Stimulated activated CD4-positive, alpha-beta T cell treated with anti-CD3 and anti-CD28 coated beads, TNF-alpha, amount 100 ng/mL, for 4 hours (primary cell): Measurements from ENCODE around the gene PIK3AP1.

Source experiments
- DNase-seq, 3 experiments: peaks; one replicate each; pipeline ENCODE4 v3.0.0-alpha.2; 2020; ENCODE audit warnings: low read depth in 3 of 3

Gene PIK3AP1

DNA sequence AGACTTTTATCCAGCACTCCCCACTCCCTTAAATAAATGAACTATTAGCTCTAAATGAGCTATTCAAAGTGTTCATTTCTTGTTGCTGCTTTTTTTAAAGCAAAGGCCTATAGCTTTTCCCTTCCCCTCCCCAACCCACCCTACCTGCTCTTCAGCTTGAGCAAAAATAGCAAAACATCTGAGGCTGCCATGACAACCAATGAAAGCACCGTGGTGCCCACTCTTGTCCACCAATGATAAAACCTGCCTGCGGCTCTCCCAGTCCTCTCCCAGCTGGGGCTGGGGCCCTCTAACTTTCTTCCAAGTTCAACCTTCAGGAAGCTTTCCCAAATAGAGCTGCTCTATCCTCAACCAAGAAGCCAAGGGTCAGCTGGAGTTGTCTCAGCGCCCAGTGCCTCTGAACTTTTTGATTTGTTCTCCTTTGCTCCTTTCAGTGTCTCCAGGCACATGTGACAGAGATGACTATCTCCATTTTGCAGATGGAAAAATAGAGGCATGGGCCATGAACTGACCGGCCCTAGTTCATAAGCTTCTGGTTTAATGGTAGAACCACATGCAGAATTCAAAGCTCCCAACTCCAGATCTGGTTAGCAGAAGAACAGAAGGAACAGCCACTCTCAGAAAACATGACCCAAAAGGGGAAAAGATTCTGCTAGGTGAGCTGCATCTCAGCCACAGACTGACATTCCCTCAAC, 47.7 kb downstream of the PIK3AP1 start:
- no peak for DNase-seq

DNA sequence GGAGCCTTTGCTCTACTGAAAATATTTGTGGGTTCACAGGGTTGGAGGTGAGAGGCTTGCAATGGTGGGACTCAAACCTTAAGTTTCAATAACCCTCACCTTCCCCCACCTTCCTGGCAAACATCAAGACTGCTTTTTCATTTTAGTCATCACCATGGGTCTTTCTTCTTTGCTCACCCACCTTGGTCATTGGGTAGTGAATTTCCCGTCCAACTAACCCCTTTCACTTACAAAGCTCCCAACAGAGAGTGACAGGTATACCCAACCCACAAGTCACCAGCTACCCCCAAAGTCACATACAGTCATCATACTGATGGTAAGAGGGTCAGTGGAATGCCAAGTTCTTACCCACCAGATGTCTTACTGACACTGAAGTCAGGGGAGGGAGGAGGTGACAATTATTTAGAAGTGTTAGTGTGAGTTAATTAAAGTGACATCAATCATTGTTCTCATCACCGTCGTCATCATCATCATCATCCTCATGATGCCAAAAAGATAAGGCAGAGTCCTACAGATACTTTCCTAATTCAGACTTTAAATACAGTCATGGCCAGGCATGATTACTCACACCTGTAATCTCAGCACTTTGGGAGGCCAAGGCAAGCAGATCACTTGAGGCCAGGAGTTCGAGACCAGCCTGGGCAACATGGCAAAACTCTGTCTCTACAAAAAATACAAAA, 49.0 kb downstream of the PIK3AP1 start:
- DNase-seq, result no peak

DNA sequence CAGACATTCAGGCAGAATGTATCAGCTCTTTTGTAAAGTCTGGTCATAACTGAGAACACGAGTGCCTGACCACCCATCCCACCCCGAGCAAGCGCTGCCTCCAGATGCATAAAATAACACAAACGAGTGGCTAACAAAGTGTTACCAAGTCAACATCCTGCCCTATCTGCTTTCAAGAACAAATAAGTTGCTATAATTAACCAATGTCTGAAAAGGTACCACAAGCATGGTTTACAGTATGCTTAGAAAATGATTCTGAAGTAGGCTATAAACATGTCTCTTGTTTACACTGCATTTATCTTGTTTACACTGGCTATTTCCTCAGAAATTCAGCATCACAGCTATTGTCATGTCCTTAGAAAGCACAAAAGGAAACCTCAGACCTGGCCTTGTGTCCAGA, 49.5 kb downstream of the PIK3AP1 start:
- no peak for DNase-seq

DNA sequence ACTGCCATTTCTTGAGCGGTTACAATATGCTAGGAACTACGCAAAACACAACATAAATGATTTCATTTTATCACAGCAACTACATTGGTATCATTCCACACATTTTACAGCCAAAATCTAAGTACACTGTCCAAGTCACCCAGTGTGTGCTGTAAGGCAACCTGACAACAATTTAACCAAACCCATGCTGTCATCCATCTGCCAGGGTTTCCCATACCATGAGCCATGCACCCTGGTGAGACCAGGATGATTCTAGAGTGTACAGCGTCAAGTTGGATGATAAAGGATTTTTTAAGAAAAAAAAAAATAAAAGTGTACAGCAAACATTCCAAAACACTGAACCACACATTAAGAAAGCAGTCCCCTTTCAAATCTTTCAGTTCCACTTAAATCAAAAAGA, 52.9 kb downstream of the PIK3AP1 start:
- DNase-seq, result no peak

DNA sequence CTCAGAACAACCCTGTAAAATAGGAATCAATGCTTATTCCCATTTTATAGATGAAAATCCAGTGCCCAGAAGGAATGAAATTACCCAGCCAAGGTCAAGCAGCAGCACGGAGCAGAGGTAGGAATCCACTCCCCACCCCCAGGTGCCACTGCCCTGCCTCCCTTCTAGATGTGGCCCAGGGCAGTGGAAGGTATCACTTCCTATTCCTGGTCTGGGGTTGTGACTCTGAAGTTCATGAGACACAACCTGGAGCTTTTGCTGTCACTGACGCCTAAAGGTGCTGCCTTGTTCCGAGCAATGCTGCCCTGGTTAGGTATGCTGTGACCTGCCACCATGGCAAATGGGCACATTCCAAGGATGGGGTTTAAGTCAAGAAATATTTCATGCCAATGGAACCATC, 53.6 kb downstream of the PIK3AP1 start:
- DNase-seq, result no peak

DNA sequence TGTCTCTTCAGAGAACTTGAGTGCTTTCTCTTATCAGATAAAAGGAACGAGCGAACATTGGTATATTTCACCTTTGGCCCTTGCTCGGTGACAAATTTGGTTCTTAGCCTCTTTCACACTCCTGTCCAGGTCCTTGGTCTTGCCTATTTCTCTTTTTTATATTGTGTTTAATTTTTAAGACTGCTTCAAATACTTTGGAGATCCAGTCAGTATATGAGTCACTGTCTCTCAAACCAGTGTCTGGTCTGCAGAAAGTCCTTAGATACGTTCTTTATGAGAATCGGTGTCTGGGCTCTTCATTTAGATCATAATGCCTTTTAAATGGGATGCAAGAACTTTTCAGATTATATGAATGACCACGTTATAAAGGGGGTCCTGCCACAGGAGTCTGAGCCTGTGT, 55.0 kb downstream of the PIK3AP1 start:
- DNase-seq, result no peak

DNA sequence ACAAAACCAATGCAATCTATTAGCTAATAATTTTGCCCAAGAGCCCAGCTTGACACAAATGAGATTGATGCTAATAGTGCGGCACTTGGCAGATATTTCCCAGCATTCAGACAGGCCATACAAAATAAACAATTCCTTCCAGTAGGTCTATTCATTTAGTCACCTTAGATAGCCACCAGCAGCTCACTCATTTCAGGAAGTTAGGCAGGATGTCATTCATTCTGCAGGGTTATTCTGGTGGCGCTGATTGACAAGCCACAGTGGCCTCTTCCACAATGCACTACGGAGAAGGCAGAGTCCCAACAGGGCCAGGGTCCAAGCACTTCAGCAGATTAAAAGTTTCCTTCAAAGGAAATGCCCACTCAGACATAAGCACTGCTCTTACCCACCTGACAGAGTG, 55.8 kb downstream of the PIK3AP1 start:
- no peak for DNase-seq

DNA sequence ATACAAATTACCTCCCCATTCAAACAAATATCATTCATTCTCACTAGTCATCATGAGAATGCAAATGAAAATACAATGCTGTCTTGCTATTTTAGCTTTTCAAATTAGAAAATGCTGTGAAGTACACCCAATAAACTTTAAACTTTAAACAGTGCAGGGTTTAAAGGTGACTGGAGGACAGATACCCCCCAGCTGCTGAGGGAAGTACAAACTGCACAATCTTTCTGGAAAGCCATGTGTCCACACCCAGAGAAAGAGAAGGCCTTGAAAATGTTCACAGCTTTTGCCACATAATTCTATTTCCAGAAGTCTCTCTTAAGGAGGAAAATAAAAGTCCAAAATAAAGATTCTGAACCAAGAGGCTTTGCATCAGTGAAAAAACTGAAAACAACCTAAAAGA, 56.5 kb downstream of the PIK3AP1 start:
- DNase-seq, result no peak

DNA sequence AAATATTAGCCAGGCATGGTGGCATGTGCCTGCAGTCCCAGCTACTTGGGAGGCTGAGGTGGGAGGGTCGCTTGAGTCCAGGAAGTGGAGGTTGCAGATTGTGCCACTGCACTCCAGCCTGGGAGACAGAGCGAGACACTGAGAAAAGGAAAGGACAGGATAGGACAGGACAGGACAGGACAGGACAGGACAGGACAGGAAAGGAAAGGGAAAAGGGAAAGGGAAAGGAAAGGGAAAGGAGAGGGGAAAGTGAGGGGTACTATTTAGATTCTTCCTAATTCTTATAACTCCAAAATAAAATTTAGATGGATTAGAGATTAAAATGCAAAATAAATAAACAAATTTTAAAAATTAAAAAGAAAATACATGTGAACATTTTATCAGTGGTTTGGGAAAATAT, 58.7 kb downstream of the PIK3AP1 start:
- DNase-seq, result no peak

DNA sequence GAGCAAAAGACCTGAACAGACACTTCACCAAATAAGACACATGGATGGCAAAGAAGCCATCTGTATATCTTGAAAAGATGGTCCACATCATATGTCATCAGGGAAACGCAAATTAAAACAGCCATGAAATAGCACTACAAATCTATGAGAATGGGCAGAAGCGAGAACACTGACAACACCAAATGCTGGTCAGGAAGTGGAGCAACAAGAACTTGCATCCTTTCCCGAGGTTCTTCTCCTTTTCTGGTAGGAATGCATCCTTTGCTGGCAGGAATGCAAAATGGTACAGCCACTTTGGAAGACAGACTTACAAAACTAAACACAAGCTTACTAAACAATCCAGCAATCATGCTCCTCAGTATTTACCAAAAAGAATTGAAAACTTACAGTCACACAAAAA, 60.0 kb downstream of the PIK3AP1 start:
- DNase-seq, result no peak

DNA sequence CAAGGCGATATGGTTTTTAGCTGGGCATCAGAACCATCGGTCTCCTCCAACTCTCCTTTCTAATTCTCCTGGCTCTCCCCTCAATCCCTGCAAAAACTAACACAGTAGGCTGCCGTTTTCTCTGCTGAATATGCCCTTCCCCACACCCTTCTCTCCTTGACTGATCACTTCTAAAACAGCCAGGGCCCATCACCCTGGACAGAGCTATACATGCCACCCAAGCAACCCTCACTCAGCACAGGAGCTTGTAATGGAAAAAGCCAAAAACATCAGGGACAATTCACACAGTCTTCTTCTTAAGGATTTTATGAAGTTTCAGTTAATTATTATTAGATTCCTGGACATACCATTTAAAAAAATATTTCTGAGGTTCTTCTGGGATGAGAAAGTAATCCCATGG, 61.5 kb downstream of the PIK3AP1 start:
- no peak for DNase-seq

DNA sequence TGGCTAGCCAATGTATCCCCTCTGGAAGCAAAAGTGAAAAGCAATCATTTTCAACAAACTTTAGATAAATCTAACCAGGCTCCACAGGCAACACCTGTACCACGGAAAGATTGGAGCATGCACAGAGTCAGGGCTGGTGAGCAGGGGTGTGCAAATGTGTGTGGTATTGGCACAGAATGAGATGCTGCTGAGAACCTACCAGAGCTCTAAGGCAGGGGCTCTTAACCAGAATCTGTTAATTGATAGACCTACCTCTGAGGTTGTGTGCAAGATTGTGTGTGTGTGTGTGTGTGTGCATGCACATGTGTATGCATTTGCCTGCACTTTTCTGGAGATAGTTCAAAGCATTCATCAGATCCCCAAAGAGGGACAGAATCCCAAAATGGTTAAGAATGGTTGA, 62.9 kb downstream of the PIK3AP1 start:
- DNase-seq, result no peak

DNA sequence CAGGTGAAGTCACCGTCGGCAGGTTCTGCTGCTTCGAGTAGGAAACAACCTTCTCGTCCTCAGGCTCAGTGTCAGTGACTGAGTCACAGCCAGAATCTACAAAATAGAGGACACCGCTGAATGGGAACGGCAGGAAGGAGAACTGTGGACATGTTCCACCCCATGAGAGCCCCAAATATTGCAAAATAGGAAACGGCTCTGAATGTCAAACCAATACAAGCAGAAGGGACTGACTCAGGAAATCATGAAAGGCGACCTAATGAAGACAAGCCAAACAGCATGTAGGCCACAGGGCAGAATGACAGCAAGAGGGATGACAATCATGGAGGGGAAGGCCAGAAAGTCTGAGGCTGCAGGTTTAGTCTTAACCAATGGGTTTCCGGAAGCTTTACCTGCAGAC, 63.5 kb downstream of the PIK3AP1 start:
- no peak for DNase-seq

DNA sequence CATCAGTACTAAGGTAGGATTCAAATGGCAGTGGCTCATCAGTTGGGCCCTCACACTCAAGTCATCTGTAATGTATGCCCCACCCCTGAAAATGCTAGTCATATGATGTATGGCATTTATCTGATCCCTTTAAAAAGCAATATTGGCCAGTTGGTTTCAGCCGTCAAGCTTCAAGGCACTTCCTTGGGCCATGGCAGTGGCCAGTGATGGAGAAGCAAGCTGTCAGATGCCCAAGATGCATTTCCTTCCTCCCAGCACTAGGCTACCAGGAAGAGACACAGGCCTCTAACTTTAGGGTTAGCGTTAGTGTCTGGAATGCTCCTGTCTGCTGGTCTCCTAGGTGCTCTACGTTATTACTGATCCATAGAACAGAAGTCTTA, 64.1 kb downstream of the PIK3AP1 start:
- no peak for DNase-seq

DNA sequence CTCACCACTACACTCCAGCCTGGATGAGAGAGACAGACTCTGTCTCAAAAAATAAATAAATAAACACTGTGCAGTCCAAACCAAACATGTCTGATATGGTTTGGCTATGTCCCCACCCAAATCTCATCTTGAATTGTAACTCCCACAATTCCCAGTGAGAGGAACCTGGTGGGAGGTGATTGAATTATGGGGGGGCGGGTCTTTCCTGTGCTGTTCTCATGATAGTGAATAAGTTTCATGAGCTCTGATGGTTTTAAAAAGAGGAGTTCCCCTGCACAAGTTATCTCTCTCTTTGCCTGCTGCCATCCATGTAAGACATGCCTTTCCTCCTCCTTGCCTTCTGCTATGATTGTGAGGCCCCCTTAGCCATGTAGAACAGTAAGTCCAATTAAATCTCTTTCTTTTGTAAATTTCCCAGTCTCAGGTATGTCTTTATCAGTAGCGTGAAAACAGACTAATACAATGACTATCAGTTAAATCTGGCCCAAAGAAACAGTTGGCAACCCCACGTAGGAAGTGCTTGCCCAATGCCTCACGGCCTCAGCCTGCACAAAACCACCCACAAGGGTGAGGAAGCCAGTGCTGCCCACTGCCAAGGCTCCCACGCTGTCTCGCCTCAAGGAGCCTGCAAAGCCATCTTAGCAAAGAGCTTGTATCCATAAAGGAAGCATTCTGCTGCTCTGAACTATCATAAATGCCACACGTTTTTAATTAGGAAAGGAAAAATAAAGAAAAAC, 64.7 kb downstream of the PIK3AP1 start:
- DNase-seq, result no peak

DNA sequence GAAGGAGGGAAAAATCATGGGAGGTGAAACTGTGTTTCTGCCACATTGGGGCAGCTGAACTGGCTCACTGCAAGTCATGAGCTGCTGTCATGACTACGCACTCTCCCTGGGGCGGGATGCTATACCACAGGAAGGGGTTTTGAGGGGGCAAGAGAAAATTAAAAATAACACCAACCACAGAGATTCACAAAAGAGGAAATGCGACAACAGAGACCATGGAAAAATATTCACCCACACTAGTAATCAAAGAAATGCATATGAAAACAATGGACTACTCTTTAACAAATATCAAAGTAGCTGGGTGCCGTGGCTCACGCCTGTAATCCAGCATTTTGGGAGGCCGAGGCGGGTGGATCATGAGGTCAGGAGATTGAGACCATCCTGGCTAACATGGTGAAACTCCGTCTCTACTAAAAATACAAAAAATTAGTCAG, 68.3 kb downstream of the PIK3AP1 start:
- no peak for DNase-seq

DNA sequence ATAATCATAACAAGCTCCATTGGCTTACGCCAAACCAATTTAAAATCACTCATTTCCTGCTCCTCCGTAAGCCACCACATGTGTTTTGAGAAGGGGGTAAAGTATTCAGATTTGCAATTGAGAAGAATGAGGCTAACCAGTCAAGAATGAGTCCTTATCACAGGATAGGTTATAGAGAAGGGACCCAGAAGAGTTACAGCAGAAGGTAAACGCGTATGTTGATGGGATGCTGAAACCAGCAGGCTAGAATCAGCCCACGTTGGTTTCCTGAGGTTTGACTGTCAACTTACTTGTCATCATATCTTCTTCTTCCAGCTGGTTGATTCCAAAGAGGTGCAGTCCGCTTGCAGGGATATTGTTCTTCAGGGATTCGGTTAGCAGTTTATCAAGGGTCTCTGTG, 69.4 kb downstream of the PIK3AP1 start:
- DNase-seq, result no peak

DNA sequence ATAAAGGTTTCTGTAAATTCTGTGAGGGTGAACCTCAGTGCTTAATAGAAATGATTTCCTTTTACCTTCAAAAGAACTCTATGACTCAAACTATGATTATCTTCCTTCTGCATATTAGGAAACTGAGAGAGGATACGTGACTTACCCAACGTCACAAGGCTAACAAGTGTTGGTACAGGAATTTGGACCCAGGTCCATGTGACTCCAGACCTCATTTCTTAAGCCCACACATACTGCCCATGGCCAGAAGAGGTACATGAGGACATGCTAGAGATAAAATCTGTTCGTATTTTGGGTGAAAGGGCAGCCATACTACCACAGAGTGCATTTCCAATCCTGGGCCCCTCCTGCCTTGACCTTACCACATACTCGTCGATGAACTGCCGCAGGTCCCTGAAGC, 72.0 kb downstream of the PIK3AP1 start:
- DNase-seq, result no peak

DNA sequence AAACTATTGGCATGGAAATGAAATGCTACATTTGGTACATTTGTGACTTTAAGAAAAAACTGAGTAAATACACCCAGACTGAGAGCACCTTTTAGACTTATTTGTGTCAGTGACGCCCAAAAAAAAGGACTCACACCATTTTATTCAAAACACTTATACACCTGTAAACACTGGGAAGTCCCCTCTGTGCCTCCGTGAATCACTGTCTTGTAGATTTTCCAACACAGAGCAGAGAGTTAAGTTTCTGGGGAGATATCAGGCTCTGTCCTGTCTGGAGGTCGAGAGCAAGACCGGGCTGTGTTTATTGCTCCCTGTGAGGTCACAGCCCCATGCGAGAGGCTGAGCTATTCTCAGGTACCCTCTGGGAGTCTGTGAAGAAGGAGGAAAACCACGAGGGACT, 72.8 kb downstream of the PIK3AP1 start:
- no peak for DNase-seq

DNA sequence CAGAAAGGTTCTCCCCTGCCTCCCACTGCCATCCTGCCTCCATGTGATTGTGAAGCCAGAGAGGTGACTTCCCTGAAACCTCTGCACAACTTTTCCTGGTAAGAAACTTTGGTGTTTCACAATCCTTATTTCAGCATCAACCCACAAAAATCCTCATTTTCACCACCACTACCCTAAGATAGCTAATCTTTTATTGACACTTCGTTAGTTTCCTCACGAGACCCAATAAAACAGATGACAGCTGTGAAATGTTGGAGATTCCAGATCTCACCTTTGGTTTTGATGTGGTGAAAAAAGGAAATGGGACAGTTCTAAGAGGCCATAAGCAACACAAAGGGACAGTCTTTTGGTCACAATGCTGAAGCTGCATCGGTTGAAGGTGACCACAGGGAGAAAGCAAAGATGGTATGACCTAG, 73.6 kb downstream of the PIK3AP1 start:
- DNase-seq, result no peak

DNA sequence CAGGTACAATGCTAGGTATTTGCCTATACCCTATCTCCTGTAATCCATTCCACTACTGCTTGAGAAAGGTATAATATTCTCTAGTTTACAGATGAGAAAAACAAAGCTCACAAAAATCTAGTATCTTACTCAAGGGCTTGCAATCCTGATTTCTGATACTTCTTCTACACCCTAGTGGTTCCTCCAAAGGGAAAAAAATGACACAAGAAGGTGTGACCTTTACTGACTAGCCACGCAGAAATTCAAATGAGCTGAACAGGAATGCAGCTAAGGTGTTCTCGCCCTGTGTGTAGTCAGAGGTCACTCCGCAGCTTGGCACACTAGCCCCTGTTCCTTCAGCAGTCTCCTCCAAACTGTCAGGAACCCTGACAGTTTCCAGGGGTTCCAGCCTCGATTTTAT, 74.0 kb downstream of the PIK3AP1 start:
- DNase-seq, result no peak

DNA sequence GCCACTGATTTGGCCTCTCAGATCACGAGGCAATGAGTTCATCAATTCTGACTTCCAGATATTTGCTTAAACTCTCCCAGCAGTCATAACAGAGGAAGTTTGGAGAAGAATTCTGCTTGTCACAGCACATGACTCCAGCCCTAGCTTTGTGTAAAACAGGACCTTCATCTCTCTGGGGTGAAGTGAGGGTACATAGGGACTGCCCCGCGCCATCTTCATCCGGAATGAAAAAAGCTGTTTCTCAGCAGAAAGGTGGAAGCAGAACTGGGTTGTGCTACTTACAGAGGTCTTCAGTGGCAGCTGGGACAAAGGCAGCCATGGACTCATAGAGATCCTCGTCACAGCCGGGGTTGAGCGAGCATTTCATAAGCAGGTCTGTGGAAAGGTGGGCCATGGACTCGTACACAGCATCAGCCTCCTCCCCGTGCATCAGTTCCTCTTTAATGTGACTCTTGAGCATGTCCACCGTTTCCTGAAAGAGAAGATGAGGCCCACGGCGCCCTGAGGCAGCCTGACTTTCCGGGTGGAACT, 75.1 kb downstream of the PIK3AP1 start:
- no peak for DNase-seq

DNA sequence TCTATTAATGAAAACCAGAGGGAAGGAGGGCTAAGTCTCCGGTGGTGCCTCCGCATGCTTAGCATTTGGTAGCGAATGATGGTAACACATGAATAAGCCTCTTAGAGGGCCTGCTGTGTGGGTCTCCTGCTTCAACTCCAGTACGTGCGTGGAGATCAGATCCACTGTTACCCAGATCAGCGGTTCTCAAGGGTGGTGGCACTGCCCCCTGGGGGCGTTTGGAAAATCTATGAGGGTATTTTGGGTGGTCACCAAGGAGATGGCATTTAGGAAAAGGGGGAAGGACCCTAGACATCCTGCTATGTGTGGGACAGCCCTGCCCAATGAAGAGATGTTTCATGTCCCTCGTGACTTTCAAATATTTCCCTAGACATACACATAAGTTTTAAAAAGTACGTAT, 76.4 kb downstream of the PIK3AP1 start:
- no peak for DNase-seq
